Stimulated activated CD4-positive, alpha-beta T cell treated with anti-CD3 and anti-CD28 coated beads, Interleukin-15, amount 100 ng/mL, for 48 hours (primary cell): ENCODE measurements around the gene RTN4R.

Source experiments
- DNase-seq, 2 donors: peaks; one replicate each; pipeline ENCODE4 v3.0.0-alpha.2; 2020; ENCODE audit warnings: low read depth in 2 of 2

RTN4R gene

DNA sequence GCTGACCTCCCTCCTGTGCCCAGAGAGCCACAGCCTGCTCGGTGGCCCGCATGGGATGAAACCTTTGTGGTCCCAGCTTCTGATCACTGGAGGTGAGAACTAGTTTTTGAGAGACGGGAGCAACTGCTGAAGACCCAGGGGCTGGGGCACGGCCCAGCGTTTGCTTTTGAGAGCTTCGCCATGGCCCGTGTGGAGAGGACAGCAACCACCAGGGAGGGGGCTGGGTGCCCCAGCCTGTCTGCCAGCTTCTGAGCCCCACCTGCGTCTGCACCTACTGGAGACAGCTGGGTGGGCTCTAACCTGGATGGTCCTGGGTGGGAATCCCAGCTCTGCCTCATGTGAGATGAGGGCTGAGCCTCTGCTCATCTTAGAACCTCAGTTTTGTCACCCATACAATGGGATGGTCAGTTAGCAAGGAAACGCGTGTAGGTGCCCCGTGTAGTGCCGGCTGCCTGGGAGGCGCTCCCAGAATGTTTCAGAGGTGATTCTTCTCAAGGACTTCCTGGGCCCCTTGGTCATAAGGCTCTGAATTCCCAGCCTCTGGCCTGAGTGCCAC is 66.2 kb downstream of the RTN4R start:
- no peak for DNase-seq

DNA sequence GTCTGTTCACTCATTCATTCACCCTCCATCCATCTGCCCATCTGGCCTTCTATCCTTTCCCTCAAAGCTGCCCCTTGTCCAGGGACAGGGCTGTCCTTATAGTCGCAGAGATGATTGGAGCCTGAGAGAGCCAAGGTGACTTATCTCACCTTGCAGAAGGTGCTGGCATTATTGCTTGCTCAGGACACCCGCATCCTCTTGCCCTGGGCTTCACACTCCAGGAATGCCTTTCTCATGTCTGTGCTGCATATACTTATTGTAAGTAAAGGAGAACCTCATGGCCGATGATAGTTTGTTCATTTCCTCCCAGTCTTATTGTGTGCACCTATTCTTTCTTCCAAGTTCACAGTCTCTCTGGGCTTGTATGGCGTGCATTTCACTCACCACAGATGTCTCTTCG is 68.2 kb downstream of the RTN4R start:
- no peak for DNase-seq

DNA sequence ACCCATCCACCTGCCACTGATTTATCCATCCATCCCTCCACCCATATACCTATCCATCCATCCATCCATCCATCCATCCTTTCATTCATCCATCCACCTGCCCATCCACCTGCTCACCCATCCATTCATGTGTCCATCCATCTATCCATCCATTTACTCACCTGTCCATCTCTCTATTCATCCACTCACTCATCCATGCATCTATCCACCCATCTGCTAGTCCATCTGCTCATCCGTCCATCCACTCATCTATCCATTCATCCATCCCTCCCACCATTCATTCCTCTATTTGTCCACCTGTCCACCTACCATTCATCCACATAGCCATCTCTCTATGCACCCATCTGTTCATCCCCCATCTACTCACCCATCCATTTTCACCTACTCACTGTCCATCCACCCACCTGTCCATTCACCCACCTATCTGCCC is 68.7 kb downstream of the RTN4R start:
- DNase-seq, result no peak

DNA sequence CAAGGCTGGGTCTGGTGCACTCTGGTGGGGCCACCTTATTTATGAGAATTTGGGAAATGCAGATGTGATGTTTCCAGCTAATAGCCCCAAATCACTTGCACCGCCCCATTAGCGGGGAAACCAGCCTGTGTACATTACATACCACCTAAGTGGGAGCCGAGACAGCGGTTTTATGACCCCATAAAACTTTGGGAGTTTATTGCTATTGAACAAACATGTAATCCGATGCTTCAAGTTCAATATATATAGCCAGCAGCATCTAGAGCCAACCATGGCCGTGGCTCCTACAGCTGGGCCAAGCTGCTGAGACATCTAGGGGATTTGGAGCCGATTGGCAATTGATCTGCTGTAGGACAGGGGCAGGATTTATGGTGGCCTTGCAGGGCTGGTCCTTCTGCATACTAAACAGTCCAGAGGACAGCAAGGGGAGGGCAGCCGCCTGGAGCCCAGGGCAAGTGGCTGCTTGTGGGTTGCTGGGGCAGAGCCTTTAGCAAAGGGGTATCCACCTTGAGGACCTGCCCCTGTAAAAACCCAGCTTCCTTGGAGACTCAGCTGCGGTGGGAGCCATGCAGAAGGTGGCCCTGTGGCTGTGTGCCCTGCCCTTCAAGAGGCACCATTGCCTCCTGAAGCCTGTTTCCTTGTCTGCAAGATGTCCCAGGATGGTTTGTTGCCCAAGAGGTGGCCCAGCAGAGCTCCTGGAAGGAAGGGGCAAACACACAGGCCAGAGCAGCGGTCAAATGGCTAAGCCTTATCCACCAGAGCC is 69.4 kb downstream of the RTN4R start:
- no peak for DNase-seq

DNA sequence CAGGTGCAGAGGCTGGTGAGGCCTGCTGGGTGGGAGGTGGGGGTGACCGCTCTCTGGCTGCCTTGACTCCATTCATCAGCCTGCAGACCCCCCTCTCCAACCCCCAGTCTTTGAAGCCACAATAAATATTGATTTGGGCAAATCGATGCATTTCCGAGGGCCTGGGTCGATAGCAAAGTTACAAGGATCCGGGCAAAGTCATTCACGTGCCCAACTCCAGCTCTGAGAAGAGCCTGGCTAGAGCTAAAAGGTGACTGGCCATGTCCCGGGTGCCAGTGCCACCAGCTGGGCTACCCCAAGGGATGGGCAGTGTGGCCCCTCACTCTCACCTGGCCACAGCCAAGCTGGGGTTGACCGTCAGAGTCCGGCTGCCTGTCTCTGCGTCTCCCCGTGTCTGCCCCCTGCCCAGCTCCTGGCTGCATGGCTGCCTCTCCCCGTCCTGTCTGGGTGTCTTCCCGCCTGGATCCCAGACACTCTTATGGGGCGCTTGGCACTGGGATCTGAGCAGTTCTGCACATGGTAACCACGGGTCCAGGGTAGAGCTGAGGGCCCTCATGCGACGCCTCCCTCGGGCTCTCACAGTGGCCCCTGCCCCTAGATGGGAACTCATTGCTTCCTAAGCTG is 70.6 kb downstream of the RTN4R start:
- DNase-seq, result no peak

DNA sequence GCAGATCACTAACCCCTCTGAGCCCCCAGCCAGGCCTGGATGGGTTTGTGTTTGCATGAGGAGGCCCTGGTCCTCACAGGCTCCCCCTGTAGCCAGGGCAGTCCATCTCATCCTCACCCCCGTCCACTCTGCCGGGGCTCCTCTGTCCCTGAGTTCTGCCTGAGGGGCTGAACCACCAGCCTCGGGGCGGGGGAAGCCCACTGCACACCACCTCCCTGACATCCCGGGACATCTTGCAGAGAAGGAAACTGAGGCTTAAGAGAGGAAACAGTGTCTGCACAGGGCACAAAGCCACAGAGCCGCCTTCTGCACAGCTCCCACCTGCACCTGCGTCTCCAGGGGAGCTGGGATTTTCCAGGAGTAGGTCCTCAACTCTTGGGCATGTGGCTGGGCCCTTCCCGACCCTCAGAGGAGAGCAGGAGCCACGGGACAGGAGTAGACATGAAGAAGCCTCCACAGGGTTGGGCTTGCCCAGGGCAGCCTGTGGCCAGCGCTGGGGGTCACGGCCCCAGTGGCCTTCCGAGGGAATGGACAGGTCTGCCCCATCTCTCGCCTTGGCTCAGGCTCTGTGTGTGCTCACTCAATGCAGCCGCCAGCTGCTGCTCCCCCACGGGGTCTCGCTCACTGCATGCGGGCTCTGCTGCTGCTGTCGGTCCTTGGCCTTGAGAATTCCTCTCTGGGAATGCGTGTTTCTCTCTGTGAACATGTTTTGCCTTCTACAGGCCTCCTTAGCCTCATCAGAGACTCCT is 71.8 kb downstream of the RTN4R start:
- DNase-seq, result no peak

DNA sequence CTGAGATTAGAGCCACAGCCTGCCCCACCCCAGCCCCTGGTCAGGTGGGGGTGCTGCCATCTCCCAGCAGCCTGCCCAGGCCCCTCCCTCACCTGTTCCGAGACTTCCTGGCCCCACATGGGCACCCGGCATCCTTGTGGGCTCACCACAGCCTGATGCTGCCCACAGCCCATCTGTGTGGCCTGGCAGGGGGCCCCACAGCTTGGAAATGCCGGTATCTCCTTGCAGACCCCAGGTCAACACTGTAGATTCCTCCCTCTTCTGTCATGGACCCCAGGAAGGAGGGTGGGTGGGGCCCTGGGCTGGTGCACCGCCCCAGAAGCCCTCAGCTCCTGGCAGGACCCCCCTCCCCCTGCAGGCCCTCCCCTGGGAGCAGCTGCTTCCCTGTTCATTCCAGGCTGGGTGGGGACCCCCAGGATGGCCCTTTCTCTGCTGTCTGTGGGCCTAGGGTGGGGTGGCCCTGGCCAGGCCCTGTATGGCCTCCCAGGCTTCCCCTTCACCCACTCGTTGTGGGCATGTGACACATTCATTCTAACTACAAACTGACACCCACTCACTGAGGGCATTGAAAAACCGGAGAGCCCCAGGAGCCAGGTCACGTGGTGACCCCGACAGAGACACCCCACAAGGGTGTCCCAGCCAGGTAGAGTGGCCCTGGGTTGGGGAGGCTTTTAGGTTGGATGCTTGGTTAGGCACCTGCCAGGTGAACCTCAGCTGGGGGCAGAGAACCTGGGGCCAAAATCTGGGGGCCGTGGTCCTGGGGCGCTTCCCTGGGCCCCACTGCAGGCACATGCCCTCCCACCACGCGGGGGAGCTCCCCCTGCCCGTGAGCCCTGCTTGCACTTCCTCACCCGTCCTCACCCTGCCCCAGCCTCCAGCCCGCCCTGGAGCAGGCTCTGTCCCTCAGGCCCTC is 73.2 kb downstream of the RTN4R start:
- no peak for DNase-seq

DNA sequence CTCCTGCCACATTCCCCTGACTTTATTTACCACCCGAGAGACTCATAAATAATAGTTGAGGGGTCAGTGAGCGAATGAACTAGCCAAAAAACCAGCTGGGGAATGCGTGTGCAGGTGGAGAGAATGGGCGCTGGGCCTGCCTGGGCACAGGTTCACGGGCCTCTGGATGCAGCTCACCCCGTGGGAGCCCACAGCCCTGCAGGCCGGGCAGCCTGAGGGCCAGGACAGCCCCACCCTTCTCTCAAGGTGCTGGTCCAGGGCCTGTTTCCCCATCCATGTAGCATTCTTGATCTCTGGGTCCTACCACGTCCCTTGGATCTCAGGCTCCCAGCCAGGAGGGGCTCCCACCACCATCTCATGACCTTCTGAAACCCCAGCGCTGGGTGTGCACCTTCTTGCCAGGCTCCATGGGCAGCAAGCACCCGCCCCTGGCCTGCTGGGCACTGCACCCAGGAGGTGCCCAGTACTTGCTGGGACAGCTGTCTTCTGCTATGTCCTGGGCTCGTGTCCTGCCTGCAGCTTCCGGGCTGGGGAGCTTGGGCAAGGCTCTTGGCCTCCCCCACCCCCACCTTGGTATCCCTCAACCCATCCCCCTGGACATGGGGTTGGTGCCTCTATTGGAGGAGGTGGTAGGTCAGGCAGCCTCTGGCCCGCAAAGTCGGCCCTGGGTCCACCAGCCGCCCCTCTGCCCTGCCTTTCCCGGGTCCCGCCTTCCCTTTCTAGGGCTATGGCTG is 74.2 kb downstream of the RTN4R start:
- no peak for DNase-seq

DNA sequence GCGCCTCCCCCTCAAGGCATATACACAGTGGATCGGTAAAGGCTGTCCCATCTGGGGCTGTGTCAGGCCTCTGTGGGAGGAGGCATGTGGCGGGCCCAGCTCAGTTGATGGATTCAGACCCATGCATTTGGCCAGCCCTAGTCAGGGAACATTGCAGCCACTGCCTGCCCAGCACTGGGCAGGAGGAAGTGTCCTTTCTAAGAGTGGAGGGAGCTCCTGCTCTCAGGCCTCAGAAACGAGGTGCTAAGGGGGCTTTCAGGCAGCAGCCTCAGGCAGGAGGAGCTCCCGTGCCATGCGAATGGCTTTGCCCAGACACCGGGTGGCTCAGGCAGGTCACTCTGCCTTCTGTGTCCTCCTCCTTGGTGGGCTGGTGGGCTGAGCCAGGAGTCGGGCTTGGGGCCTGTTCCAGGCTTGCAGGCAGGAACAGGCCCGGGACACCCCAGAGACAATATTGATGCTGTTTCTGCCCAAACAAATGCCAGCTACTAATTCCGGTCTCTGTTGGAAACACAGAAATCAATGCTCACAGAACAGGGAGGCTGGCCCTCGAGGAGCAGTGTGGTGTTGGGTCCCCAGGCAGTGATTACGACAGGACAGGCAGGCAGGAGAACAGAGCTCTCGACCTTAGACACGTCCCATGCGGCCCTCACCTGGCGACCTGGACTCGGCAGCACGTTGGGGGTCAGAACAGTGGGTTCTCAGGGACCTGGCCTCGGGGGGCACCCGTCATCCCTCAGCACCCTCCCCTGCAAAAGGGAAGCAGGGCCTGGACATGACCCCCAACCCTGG is 75.0 kb downstream of the RTN4R start:
- no peak for DNase-seq

DNA sequence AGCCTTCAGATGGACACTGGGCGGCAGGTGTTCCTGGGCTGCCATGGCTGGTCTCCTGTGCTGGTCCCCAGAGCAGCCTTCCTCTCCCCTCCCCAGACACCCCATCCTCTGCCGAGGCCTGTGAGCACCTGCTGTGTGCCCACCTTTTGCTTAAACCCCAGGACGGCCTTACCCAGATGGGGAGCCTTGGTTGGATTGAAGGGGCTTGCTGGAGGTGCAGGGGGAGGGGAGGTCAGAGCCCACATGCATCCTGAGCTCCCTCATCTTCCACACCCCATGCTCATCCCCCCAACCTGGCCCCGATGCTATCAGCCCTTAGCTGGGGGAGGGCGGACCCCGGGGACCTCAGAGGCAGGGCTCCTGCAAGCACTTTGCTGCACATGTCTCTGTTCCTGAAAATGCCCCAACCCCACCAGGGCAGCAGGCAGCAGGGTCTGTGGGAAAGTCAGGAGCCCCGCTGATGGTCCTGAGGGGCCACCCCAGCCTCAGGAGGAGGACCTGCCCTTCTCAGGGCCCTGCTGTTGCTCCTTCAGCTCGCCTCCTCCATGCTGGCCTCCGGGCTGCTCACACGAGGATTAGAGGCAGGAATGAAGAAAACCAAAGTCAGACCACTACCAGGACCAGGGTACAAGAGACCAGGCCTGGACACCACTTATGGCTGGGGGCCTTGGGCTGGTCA is 75.7 kb downstream of the RTN4R start:
- DNase-seq, result no peak

DNA sequence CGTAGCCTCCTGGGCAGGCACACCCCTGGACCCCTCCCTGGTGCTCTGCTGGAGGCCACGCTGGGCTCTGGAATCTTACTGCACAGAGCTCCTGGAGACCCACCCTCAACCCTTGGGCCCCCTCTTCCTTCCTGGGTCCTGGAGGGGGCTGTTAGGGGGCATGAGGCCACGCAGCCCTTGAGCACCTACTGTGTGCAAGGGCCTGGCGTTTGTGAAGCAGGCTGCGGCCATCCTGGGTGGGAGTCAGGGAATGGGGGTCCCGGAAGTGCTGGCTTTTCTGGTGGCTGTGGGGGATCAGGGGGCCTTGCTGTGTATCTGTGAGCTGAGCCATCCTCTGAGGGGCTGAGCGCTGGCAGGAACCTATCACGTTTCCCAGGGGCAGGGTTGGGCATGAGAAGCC is 76.3 kb downstream of the RTN4R start:
- DNase-seq, result no peak
